IMR-90 (cell line): Measurements from ENCODE around the gene ZSCAN10. TPM values are rescaled to one million over a fixed set of nuclear protein-coding genes. Genes with fewer than 3 reads are reported as not detected.

Source experiments
- ATAC-seq: fragments of 200-7000 bp; cut with Tn5 transposase; 2 replicates; pipeline ENCODE4 v1.9.1; 2020; ENCODE audit warnings: low read depth, mild to moderate bottlenecking, moderate library complexity
- BruUV-seq: library from RNA; stranded (reverse); fragments of 400-500 nt; replicated peaks from 2 replicates; lab custom pipeline; 2021; lab: Mats Ljungman, UMichigan
- CTCF ChIA-PET: fragments of 300-600 bp; formaldehyde crosslinking; extraction: SDS; loops from one replicate; lab custom pipeline; 2021; ENCODE audit warnings: antibody characterized with exemption; lab: Yijun Ruan, JAX
- POLR2A ChIA-PET: fragments of 300-600 bp; sonication (Branson Sonifier 250); formaldehyde crosslinking; loops from one replicate; lab custom pipeline; 2022; ENCODE audit warnings: antibody characterized with exemption; ENCODE audit not compliant: unreplicated experiment; lab: Charles Lee
- DNase-seq: peaks from one replicate; pipeline ENCODE4 v3.0.0; 2013
- H2AFZ ChIP-seq: replicated peaks from 2 replicates; pipeline ENCODE3; 2013; ENCODE audit warnings: low read length, mild to moderate bottlenecking; ENCODE audit not compliant: poor library complexity
- H2AK5ac ChIP-seq: 2 replicates; pipeline ENCODE4 v1.6.1; 2013; ENCODE audit warnings: low read depth, low read length, inconsistent platforms
- H2AK9ac ChIP-seq: replicated peaks from 2 replicates; pipeline ENCODE3; 2013; ENCODE audit warnings: mild to moderate bottlenecking, low read depth, low read length, moderate library complexity; ENCODE audit not compliant: poor library complexity
- H2BK120ac ChIP-seq: 2 replicates; pipeline ENCODE4 v1.6.1; 2013; ENCODE audit warnings: low read depth, low read length, inconsistent platforms
- H2BK15ac ChIP-seq: 3 replicates; pipeline ENCODE4 v1.6.1; 2013; ENCODE audit warnings: low read depth, low read length, inconsistent platforms
- H2BK20ac ChIP-seq: 2 replicates; pipeline ENCODE4 v1.6.1; 2013; ENCODE audit warnings: low read depth, mild to moderate bottlenecking, inconsistent platforms, low read length, moderate library complexity
- H2BK5ac ChIP-seq: 2 replicates; pipeline ENCODE4 v1.6.1; 2013; ENCODE audit warnings: mild to moderate bottlenecking, low read depth, low read length, inconsistent platforms; ENCODE audit not compliant: poor library complexity, severe bottlenecking
- H3K14ac ChIP-seq: replicated peaks from 2 replicates; pipeline ENCODE4 v1.6.1; 2013; ENCODE audit warnings: low read depth, low read length, inconsistent platforms
- H3K18ac ChIP-seq: 2 replicates; pipeline ENCODE4 v1.6.1; 2013; ENCODE audit warnings: low read depth, low read length, control low read depth
- H3K23ac ChIP-seq: 2 replicates; pipeline ENCODE4 v1.6.1; 2013; ENCODE audit warnings: low read depth, low read length, inconsistent platforms
- H3K27ac ChIP-seq: 2 replicates; pipeline ENCODE4 v1.5.1; 2013; ENCODE audit warnings: mild to moderate bottlenecking, control low read depth, low read length; ENCODE audit not compliant: insufficient read depth
- H3K27me3 ChIP-seq: 2 replicates; pipeline ENCODE4 v1.6.1; 2013; ENCODE audit warnings: low read length; ENCODE audit not compliant: control insufficient read depth, insufficient read depth
- H3K36me3 ChIP-seq: 2 replicates; pipeline ENCODE4 v1.6.1; 2013; ENCODE audit warnings: low read length, mixed read lengths; ENCODE audit not compliant: control insufficient read depth, insufficient read depth
- H3K4ac ChIP-seq: 2 replicates; pipeline ENCODE4 v1.6.1; 2013; ENCODE audit warnings: low read depth, low read length, inconsistent platforms
- H3K4me1 ChIP-seq: 2 replicates; pipeline ENCODE4 v1.6.1; 2013; ENCODE audit warnings: low read length, mixed read lengths; ENCODE audit not compliant: control insufficient read depth, insufficient read depth
- H3K4me2 ChIP-seq: 2 replicates; pipeline ENCODE4 v1.6.1; 2013; ENCODE audit warnings: low read depth, mild to moderate bottlenecking, control low read depth, low read length, moderate library complexity
- H3K4me3 ChIP-seq: 2 replicates; pipeline ENCODE4 v1.5.1; 2013; ENCODE audit warnings: low read depth, mild to moderate bottlenecking, control low read depth, low read length, moderate library complexity; ENCODE audit not compliant: insufficient read depth
- H3K56ac ChIP-seq: 2 replicates; pipeline ENCODE4 v1.6.1; 2013; ENCODE audit warnings: low read length, inconsistent platforms; ENCODE audit not compliant: insufficient read depth; ENCODE audit errors: extremely low read depth
- H3K79me1 ChIP-seq, 2 experiments: 2 replicates each; pipeline ENCODE4 v1.6.1; 2013; ENCODE audit warnings: low read length in 2 of 2, inconsistent platforms in 1 of 2, low read depth in 1 of 2
- H3K9ac ChIP-seq: 2 replicates; pipeline ENCODE4 v1.6.1; 2013; ENCODE audit warnings: low read depth, low read length, control low read depth
- H3K9me1 ChIP-seq: 2 replicates; pipeline ENCODE4 v1.6.1; 2013; ENCODE audit warnings: low read length, inconsistent platforms; ENCODE audit not compliant: insufficient read depth
- H3K9me3 ChIP-seq: 2 replicates; pipeline ENCODE4 v1.6.1; 2013; ENCODE audit warnings: low read length; ENCODE audit not compliant: control insufficient read depth, insufficient read depth
- H4K20me1 ChIP-seq: 2 replicates; pipeline ENCODE4 v1.6.1; 2013; ENCODE audit warnings: low read length, inconsistent platforms; ENCODE audit not compliant: insufficient read depth
- H4K5ac ChIP-seq: 2 replicates; pipeline ENCODE4 v1.6.1; 2013; ENCODE audit warnings: mild to moderate bottlenecking, low read depth, low read length, control low read depth
- H4K8ac ChIP-seq, 2 experiments: 2 replicates each; pipeline ENCODE4 v1.6.1; 2013; ENCODE audit warnings: low read depth in 2 of 2, low read length in 2 of 2, control low read depth in 1 of 2, inconsistent platforms in 1 of 2
- H4K91ac ChIP-seq: 2 replicates; pipeline ENCODE4 v1.6.1; 2013; ENCODE audit warnings: low read depth, low read length, inconsistent platforms; ENCODE audit not compliant: insufficient read depth
- BHLHE40 ChIP-seq: fragments of 150-350 bp; IDR thresholded peaks from 2 replicates; pipeline ENCODE4 v1.6.1; 2016; ENCODE audit warnings: mild to moderate bottlenecking, low read depth, low read length
- CEBPB ChIP-seq: IDR thresholded peaks from 2 replicates; pipeline ENCODE4 v1.6.1; 2012; ENCODE audit warnings: low read depth, low read length, improper control_type of control experiment
- CHD1 ChIP-seq: IDR thresholded peaks from 2 replicates; pipeline ENCODE4 v1.6.1; 2012; ENCODE audit warnings: low read depth, low read length, improper control_type of control experiment
- CTCF ChIP-seq: conservative IDR thresholded peaks from 2 replicates; pipeline ENCODE4 v1.5.1; 2012; ENCODE audit warnings: mild to moderate bottlenecking, low read depth, low read length, improper control_type of control experiment
- MXI1 ChIP-seq: IDR thresholded peaks from 2 replicates; pipeline ENCODE4 v1.6.1; 2012; ENCODE audit warnings: low read depth, mild to moderate bottlenecking, low read length, moderate library complexity, borderline replicate concordance
- NFE2L2 ChIP-seq: fragments of 150-350 bp; IDR thresholded peaks from 2 replicates; pipeline ENCODE4 v1.6.1; 2016; ENCODE audit warnings: low read depth, mild to moderate bottlenecking, low read length
- POLR2A ChIP-seq: IDR thresholded peaks from 2 replicates; pipeline ENCODE4 v1.6.1; 2012; ENCODE audit warnings: mild to moderate bottlenecking, low read depth, low read length
- RAD21 ChIP-seq: IDR thresholded peaks from 2 replicates; pipeline ENCODE4 v1.6.1; 2012; ENCODE audit warnings: low read length, improper control_type of control experiment
- RCOR1 ChIP-seq: IDR thresholded peaks from 2 replicates; pipeline ENCODE4 v1.6.1; 2012; ENCODE audit warnings: mild to moderate bottlenecking, low read length, improper control_type of control experiment; ENCODE audit not compliant: insufficient replicate concordance
- USF2 ChIP-seq: fragments of 150-350 bp; IDR thresholded peaks from 2 replicates; pipeline ENCODE4 v1.6.1; 2017; ENCODE audit warnings: mild to moderate bottlenecking, antibody characterized with exemption, low read length, low read depth
- WGBS, 2 experiments: methylation state at CpG; one replicate each; pipeline versions ENCODE4 v1.1.5 to v1.1.7; 2013; ENCODE audit warnings: missing lambda C conversion rate in 2 of 2; ENCODE audit not compliant: insufficient read length in 1 of 2; ENCODE audit errors: extremely low coverage in 2 of 2; 5-methylcytosine and 5-hydroxymethylcytosine counted together
- dilution Hi-C: fragments of 300-500 bp; cut with HindIII; formaldehyde crosslinking; loops from one replicate; pipeline ENCODE4 v1.14.3; 2018; ENCODE audit warnings: low sequenced_read_pairs; ENCODE audit not compliant: unreplicated experiment
- in situ Hi-C: fragments of 300-500 bp; cut with MboI; formaldehyde crosslinking; loops from 3 replicates; pipeline ENCODE4 v1.14.3; 2019; ENCODE audit warnings: low sequenced_read_pairs, inconsistent platforms, mixed read lengths
- intact Hi-C: fragments of 100-400 bp; cut with micrococcal nuclease; formaldehyde crosslinking; loops from 2 replicates; pipeline ENCODE4 v1.10.0; 2022
- polyA plus RNA-seq, 3 experiments: library from polyadenylated mRNA; depleted of rRNA; stranded (reverse); fragments of >200 nt; gene quantifications; 2 replicates each; pipeline ENCODE4 v1.2.3, GENCODE V29; 2012; ENCODE audit warnings: low replicate concordance in 1 of 3
- total RNA-seq: library from RNA; depleted of rRNA; stranded (reverse); fragments of >200 nt; gene quantifications from 2 replicates; pipeline ENCODE4 v1.2.3, GENCODE V29; 2012

The ZSCAN10 gene
- total and polyA plus RNA-seq, 2 of the 4 experiments (the other 2 are of a cell fraction): not detected

GRCh38 chr16:3086596-3087242, 12.4 kb downstream of the ZSCAN10 start:
- H3K56ac ChIP-seq: no peak overlapping the region
- ATAC-seq: no peak
- no peak overlapping the region for H3K4ac ChIP-seq
- POLR2A ChIA-PET: no interaction called here
- H2BK20ac ChIP-seq: no peak overlapping the region
- BruUV-seq: no TSS peak
- no peaks in the 10 kb centered on the region for H3K79me1 ChIP-seq
- H2BK15ac ChIP-seq: no peak overlapping the region
- H4K5ac ChIP-seq: no peak overlapping the region
- H3K4me2 ChIP-seq: no peak overlapping the region
- no peak overlapping the region for H4K8ac ChIP-seq
- no peaks in the 10 kb centered on the region for H3K9me1 ChIP-seq
- CTCF ChIA-PET: no interaction called here
- WGBS, 2 experiments: no CpG with 5 or more reads among the region's 14 CpGs
- TF ChIP-seq BHLHE40: no peak
- no peak for TF ChIP-seq MXI1
- TF ChIP-seq RCOR1: no peak
- no peak for TF ChIP-seq POLR2A
- no peak for TF ChIP-seq NFE2L2
- no peak for TF ChIP-seq CEBPB
- TF ChIP-seq CTCF: no peak
- TF ChIP-seq CHD1: no peak
- TF ChIP-seq RAD21: no peak
- TF ChIP-seq USF2: no peak
- H3K36me3 ChIP-seq: no peaks in the 10 kb centered on the region
- no peak overlapping the region for H3K18ac ChIP-seq
- H3K27me3 ChIP-seq: peaks cover 17% of the 10 kb centered on the region
- no peaks in the 10 kb centered on the region for H4K20me1 ChIP-seq
- intact Hi-C loops (no loop called here), in situ Hi-C loops (no loop called here), dilution Hi-C loops (no loop called here)
- H3K23ac ChIP-seq: no peak overlapping the region
- no peak overlapping the region for H2BK120ac ChIP-seq
- H3K9ac ChIP-seq: no peak overlapping the region
- H2AK9ac ChIP-seq: peak overlapping the region; percentile 28
- no peak for DNase-seq
- no peak overlapping the region for H4K91ac ChIP-seq
- H3K4me1 ChIP-seq: no peaks in the 10 kb centered on the region
- H3K14ac ChIP-seq: no peak overlapping the region
- H3K9me3 ChIP-seq: no peaks in the 10 kb centered on the region
- H3K4me3 ChIP-seq: no peak overlapping the region
- peak overlapping the region; percentile 39 for H2AFZ ChIP-seq
- no peak overlapping the region for H3K27ac ChIP-seq
- H2BK5ac ChIP-seq: no peak overlapping the region
- no peak overlapping the region for H2AK5ac ChIP-seq
